Calu3 (cell line): ENCODE results near the gene EDC3. TPM values are rescaled to one million over a fixed set of nuclear protein-coding genes. Genes with fewer than 3 reads are reported as not detected.
"Not testable (repeated sequence)": the region's sequence is repeated elsewhere in the genome, so short reads cannot be mapped to it uniquely, and the experiment has no call there.

Experiments
- Bru-seq: library from RNA; stranded (reverse); fragments of 400-500 nt; gene quantifications from one replicate; lab custom pipeline; 2021; lab: Mats Ljungman, UMichigan
- BruChase-seq, 2 experiments: library from RNA; stranded (reverse); fragments of 400-500 nt; gene quantifications; one replicate each; lab custom pipeline; 2021; lab: Mats Ljungman, UMichigan
- BruUV-seq: library from RNA; stranded (reverse); fragments of 400-500 nt; replicated peaks from 2 replicates; lab custom pipeline; 2021; lab: Mats Ljungman, UMichigan
- CTCF ChIA-PET: fragments of 300-600 bp; sonication (Branson Sonifier 250); formaldehyde crosslinking; loops from one replicate; lab custom pipeline; 2022; ENCODE audit warnings: antibody characterized with exemption; lab: Charles Lee
- DNase-seq: peaks from one replicate; pipeline ENCODE4 v3.0.0; 2022
- H3K27ac Mint-ChIP-seq: one replicate; pipeline ENCODE4 v1.8.0; 2022; ENCODE audit warnings: mixed read lengths; ENCODE audit not compliant: unreplicated experiment
- H3K27me3 Mint-ChIP-seq: one replicate; pipeline ENCODE4 v1.8.0; 2022; ENCODE audit warnings: mixed read lengths; ENCODE audit not compliant: unreplicated experiment
- H3K36me3 Mint-ChIP-seq: one replicate; pipeline ENCODE4 v1.8.0; 2022; ENCODE audit warnings: mild to moderate bottlenecking, moderate library complexity, mixed read lengths; ENCODE audit not compliant: insufficient read depth, unreplicated experiment
- H3K4me1 Mint-ChIP-seq: one replicate; pipeline ENCODE4 v1.8.0; 2022; ENCODE audit warnings: mild to moderate bottlenecking, low read depth, mixed read lengths; ENCODE audit not compliant: unreplicated experiment
- H3K4me3 Mint-ChIP-seq: one replicate; pipeline ENCODE4 v1.8.0; 2022; ENCODE audit warnings: mild to moderate bottlenecking, low read depth, moderate library complexity, mixed read lengths; ENCODE audit not compliant: unreplicated experiment
- H3K9me3 Mint-ChIP-seq: one replicate; pipeline ENCODE4 v1.8.0; 2022; ENCODE audit warnings: low read depth, mixed read lengths; ENCODE audit not compliant: unreplicated experiment
- CTCF ChIP-seq: fragments of 200-600 bp; IDR thresholded peaks from one replicate; pipeline ENCODE4 v1.8.0; 2022; ENCODE audit warnings: antibody characterized with exemption; ENCODE audit not compliant: unreplicated experiment
- intact Hi-C: fragments of 100-400 bp; cut with micrococcal nuclease; formaldehyde crosslinking; loops from one replicate; pipeline ENCODE4 v1.10.0; 2022; ENCODE audit not compliant: unreplicated experiment
- long read RNA-seq: library from polyadenylated mRNA; stranded (forward); transcript quantifications from one replicate; pipeline ENCODE4 v2.0.0, GENCODE V29; 2022
- total RNA-seq: library from RNA; stranded (reverse); gene quantifications from 2 replicates; pipeline ENCODE4 v1.2.3, GENCODE V29; 2022

EDC3 gene
- 65.1 and 70.1 TPM in 2 replicates for total RNA-seq
- percentile 85 among the genes with signal in this experiment for Bru-seq, nascent RNA
- percentile 82 among the genes with signal in this experiment for BruChase-seq, experiment 1, labeled RNA remaining after a 6-hour chase
- percentile 85 among the genes with signal in this experiment for BruChase-seq, experiment 2, labeled RNA remaining after a 2-hour chase
- long read RNA-seq, transcript EDC3-214 (8 exons, 1,825 nt), result minor isoform, 9 of 90 reads
- long read RNA-seq, transcript EDC3-201 (7 exons, 3,763 nt), result major isoform, 43 of 90 reads
- long read RNA-seq, partial matches to known transcripts, result 13 of 90 reads
- long read RNA-seq, other reads (novel, unspliced or antisense), result 22 of 90 reads

- TF ChIP-seq CTCF, result no peak
These were observed at the start of gene EDC3 for GRCh38 chr15:74695597-74696397. EDC3 (minus strand) TSS chr15:74696024; CDS start chr15:74675124, 20,900 bp downstream.

GRCh38 chr15:74742422-74742821, 46.6 kb upstream of the EDC3 start:
- H3K27me3 Mint-ChIP-seq, result peaks cover 32% of the 10 kb centered on the region

More at GRCh38 chr15:74695597-74696397, at the start of gene EDC3:
- H3K4me3 Mint-ChIP-seq, result peak within 1 kb of the TSS; percentile 98
- no TSS peak for BruUV-seq
- H3K4me1 Mint-ChIP-seq, result peaks cover 10% of the 10 kb centered on the region
- H3K36me3 Mint-ChIP-seq, result peaks cover 22% of the 10 kb centered on the region
- DNase-seq, result peak; percentile 91
- CTCF ChIA-PET, result interaction anchor here (0.6 kb wide), 1 partner anchor 15 kb away, joined by 4 read pairs; no protein-coding TSS in a partner anchor
- H3K9me3 Mint-ChIP-seq, result no peaks in the 10 kb centered on the region
- H3K27me3 Mint-ChIP-seq, result peaks cover 6% of the 10 kb centered on the region
- intact Hi-C loops, result no loop called here
- peak within 1 kb of the TSS; percentile 99 for H3K27ac Mint-ChIP-seq

GRCh38 chr15:74738239-74738638, 42.4 kb upstream of the EDC3 start:
- peaks cover 55% of the 10 kb centered on the region for H3K27me3 Mint-ChIP-seq
- H3K9me3 Mint-ChIP-seq, BruUV-seq, intact Hi-C loops, H3K4me1 Mint-ChIP-seq, H3K36me3 Mint-ChIP-seq, H3K4me3 Mint-ChIP-seq, H3K27ac Mint-ChIP-seq, DNase-seq: not testable (repeated sequence)
- CTCF ChIA-PET, result interaction anchor here (0.7 kb wide), 1 partner anchor 475 kb away, joined by 5 read pairs; no protein-coding TSS in a partner anchor

More at GRCh38 chr15:74742422-74742821, 46.6 kb upstream of the EDC3 start:
- TF ChIP-seq CTCF, result no peak
- no TSS peak for BruUV-seq
- H3K27ac Mint-ChIP-seq, result no peak overlapping the region
- no peak overlapping the region for H3K4me3 Mint-ChIP-seq
- intact Hi-C loops, result no loop called here
- peaks cover 6% of the 10 kb centered on the region for H3K9me3 Mint-ChIP-seq
- DNase-seq, result no peak
- H3K4me1 Mint-ChIP-seq, result no peaks in the 10 kb centered on the region
- CTCF ChIA-PET, result interaction anchor here (0.7 kb wide), 1 partner anchor 200 kb away, joined by 6 read pairs; no protein-coding TSS in a partner anchor
- no peaks in the 10 kb centered on the region for H3K36me3 Mint-ChIP-seq

GRCh38 chr15:74735305-74735704, 39.5 kb upstream of the EDC3 start:
- no peak for DNase-seq
- CTCF ChIA-PET, result no interaction called here
- no peak overlapping the region for H3K27ac Mint-ChIP-seq
- no peak for TF ChIP-seq CTCF
- peaks cover 13% of the 10 kb centered on the region for H3K4me1 Mint-ChIP-seq
- peaks cover 34% of the 10 kb centered on the region for H3K27me3 Mint-ChIP-seq
- H3K36me3 Mint-ChIP-seq, result no peaks in the 10 kb centered on the region
- intact Hi-C loops, result no loop called here
- H3K9me3 Mint-ChIP-seq, result no peaks in the 10 kb centered on the region
- BruUV-seq, result no TSS peak
- no peak overlapping the region for H3K4me3 Mint-ChIP-seq
